CD14-positive monocyte (primary cell): ENCODE data around the gene ARID3C. TPM values are rescaled to one million over a fixed set of nuclear protein-coding genes. Genes with fewer than 3 reads are reported as not detected.

Experiments used
- DNase-seq, 3 donors: peaks; one replicate each; pipeline ENCODE4 v3.0.0-alpha.2; 2011 to 2022
- H2AFZ ChIP-seq: 2 replicates; pipeline ENCODE4 v1.6.0; 2012; ENCODE audit warnings: mild to moderate bottlenecking, low read depth, low read length, inconsistent platforms; ENCODE audit not compliant: insufficient read depth, poor library complexity, severe bottlenecking
- H3K27ac ChIP-seq, 2 donors: 1 replicate in 1 of 2; 2 replicates in 1 of 2; pipeline ENCODE4 v1.5.1; 2012 to 2013; ENCODE audit warnings: low read length in 2 of 2, control low read depth in 1 of 2, inconsistent platforms in 1 of 2, low read depth in 1 of 2, mild to moderate bottlenecking in 1 of 2
- H3K27me3 ChIP-seq, 2 donors: one replicate each; pipeline versions ENCODE4 v1.6.0 to v1.6.1; 2011 to 2013; ENCODE audit warnings: low read length in 2 of 2; ENCODE audit not compliant: control insufficient read depth in 2 of 2, insufficient read depth in 2 of 2
- H3K36me3 ChIP-seq, 2 donors: replicated peaks in 1 of 2; 1 replicate in 1 of 2; 2 replicates in 1 of 2; pipeline versions ENCODE4 v1.5.1 to v1.6.1; 2012 to 2013; ENCODE audit warnings: low read length in 2 of 2, control low read depth in 1 of 2, inconsistent platforms in 1 of 2, mild to moderate bottlenecking in 1 of 2; ENCODE audit not compliant: insufficient read depth in 2 of 2, control insufficient read depth in 1 of 2
- H3K4me1 ChIP-seq, 2 donors: 1 replicate in 1 of 2; 2 replicates in 1 of 2; pipeline versions ENCODE4 v1.5.1 to v1.6.1; 2012 to 2013; ENCODE audit warnings: low read length in 2 of 2, control low read depth in 1 of 2, inconsistent platforms in 1 of 2, mild to moderate bottlenecking in 1 of 2, moderate library complexity in 1 of 2; ENCODE audit not compliant: insufficient read depth in 2 of 2, control insufficient read depth in 1 of 2
- H3K4me2 ChIP-seq: replicated peaks from 2 replicates; pipeline ENCODE3; 2012; ENCODE audit warnings: low read length, moderate library complexity, mild to moderate bottlenecking; ENCODE audit not compliant: poor library complexity, severe bottlenecking; ENCODE audit errors: extremely low read depth
- H3K4me3 ChIP-seq, 3 experiments: fragments of 200-600 bp in 1 of 3; sonication (generic) in 1 of 3; replicated peaks in 1 of 3; 1 replicate in 2 of 3; 2 replicates in 1 of 3; pipeline ENCODE4 v1.5.1; 2011 to 2013; ENCODE audit warnings: low read length in 3 of 3, mild to moderate bottlenecking in 3 of 3, control low read depth in 2 of 3, low read depth in 2 of 3, inconsistent platforms in 1 of 3, moderate library complexity in 1 of 3
- H3K79me2 ChIP-seq: 2 replicates; pipeline ENCODE4 v1.6.0; 2012; ENCODE audit warnings: mild to moderate bottlenecking, control low read depth, inconsistent platforms, low read length, moderate library complexity; ENCODE audit not compliant: insufficient read depth
- H3K9ac ChIP-seq: 2 replicates; pipeline ENCODE4 v1.6.0; 2017; ENCODE audit warnings: low read length, mild to moderate bottlenecking; ENCODE audit not compliant: insufficient read depth, poor library complexity, severe bottlenecking
- H3K9me3 ChIP-seq, 2 donors: replicated peaks in 1 of 2; 1 replicate in 1 of 2; 2 replicates in 1 of 2; pipeline versions ENCODE4 v1.5.1 to v1.6.1; 2012 to 2013; ENCODE audit warnings: low read length in 2 of 2, control low read depth in 1 of 2; ENCODE audit not compliant: control insufficient read depth in 1 of 2, insufficient read depth in 1 of 2
- H4K20me1 ChIP-seq: 2 replicates; pipeline ENCODE4 v1.6.0; 2012; ENCODE audit warnings: mild to moderate bottlenecking, low read length, control low read depth, moderate library complexity; ENCODE audit not compliant: insufficient read depth
- H3K27ac Mint-ChIP-seq, 7 donors: one replicate each; pipeline ENCODE4 v1.8.0; 2020; ENCODE audit warnings: mild to moderate bottlenecking in 7 of 7, mixed read lengths in 7 of 7, moderate library complexity in 6 of 7, inconsistent platforms in 2 of 7
- H3K27me3 Mint-ChIP-seq, 3 donors: one replicate each; pipeline ENCODE4 v1.8.0; 2021 to 2022; ENCODE audit warnings: low read depth in 3 of 3, mild to moderate bottlenecking in 3 of 3, mixed read lengths in 3 of 3, moderate library complexity in 3 of 3, inconsistent platforms in 1 of 3
- H3K36me3 Mint-ChIP-seq, 2 donors: one replicate each; pipeline ENCODE4 v1.8.0; 2020; ENCODE audit warnings: mixed read lengths in 2 of 2, inconsistent platforms in 1 of 2, mild to moderate bottlenecking in 1 of 2
- H3K4me1 Mint-ChIP-seq: one replicate; pipeline ENCODE4 v1.8.0; 2020; ENCODE audit warnings: mild to moderate bottlenecking, mixed read lengths
- H3K4me3 Mint-ChIP-seq, 2 donors: one replicate each; pipeline ENCODE4 v1.8.0; 2020; ENCODE audit warnings: mild to moderate bottlenecking in 2 of 2, mixed read lengths in 2 of 2, moderate library complexity in 1 of 2
- H3K9me3 Mint-ChIP-seq, 7 donors: one replicate each; pipeline ENCODE4 v1.8.0; 2020 to 2022; ENCODE audit warnings: mixed read lengths in 7 of 7, mild to moderate bottlenecking in 6 of 7, moderate library complexity in 6 of 7, inconsistent platforms in 2 of 7
- CTCF ChIP-seq: fragments of 200-600 bp; IDR thresholded peaks from one replicate; pipeline ENCODE4 v1.8.0; 2022; ENCODE audit warnings: antibody characterized with exemption, mild to moderate bottlenecking
- WGBS: methylation state at CpG from one replicate; pipeline ENCODE4 v1.1.5; 2013; ENCODE audit warnings: missing lambda C conversion rate; ENCODE audit not compliant: insufficient coverage; 5-methylcytosine and 5-hydroxymethylcytosine counted together
- intact Hi-C, 2 donors: fragments of 100-400 bp; cut with micrococcal nuclease; formaldehyde crosslinking; loops; one replicate each; pipeline versions ENCODE4 v1.15.0 to v1.15.1; 2023
- polyA plus RNA-seq, 3 donors: library from polyadenylated mRNA; depleted of rRNA in 1 of 3; unstranded in 2 of 3; stranded (reverse) in 1 of 3; fragments of 300-500 nt in 2 of 3; fragments of >200 nt in 1 of 3; fragmentation: Illumina TruSeq in 2 of 3; gene quantifications; 1 replicate in 2 of 3; 2 replicates in 1 of 3; pipeline ENCODE4 v1.2.3, GENCODE V29; 2012 to 2021

Gene ARID3C
- polyA plus RNA-seq, 3 donors: not detected

- peaks cover 2% of the 10 kb centered on the region for H3K4me1 Mint-ChIP-seq
- H2AFZ ChIP-seq: no peak overlapping the region
- peaks cover 0 to 24% of the 10 kb centered on the region in 2 donors for H3K9me3 ChIP-seq
- no peak overlapping the region for H3K27ac ChIP-seq
- H4K20me1 ChIP-seq: no peaks in the 10 kb centered on the region
- H3K9ac ChIP-seq: no peak overlapping the region
- H3K27me3 Mint-ChIP-seq: peaks cover 62 to 73% (median 62%) of the 10 kb centered on the region in 3 donors
- no peak overlapping the region for H3K4me2 ChIP-seq
- peaks cover 0 to 1% of the 10 kb centered on the region in 2 donors for H3K36me3 Mint-ChIP-seq
- no peaks in the 10 kb centered on the region for H3K36me3 ChIP-seq
- no peaks in the 10 kb centered on the region for H3K4me1 ChIP-seq
- H3K4me3 Mint-ChIP-seq: peak overlapping the region; percentile 39 to 83
- H3K27ac Mint-ChIP-seq: no peak overlapping the region
- H3K27me3 ChIP-seq: peaks cover 30 to 65% of the 10 kb centered on the region in 2 donors
- no peaks in the 10 kb centered on the region for H3K79me2 ChIP-seq
- DNase-seq: no peak
- peaks cover 0 to 7% (median 2%) of the 10 kb centered on the region in 7 donors for H3K9me3 Mint-ChIP-seq
- TF ChIP-seq CTCF: no peak
- H3K4me3 ChIP-seq: no peak overlapping the region
- intact Hi-C loops: no loop called here
- 1% methylated on average over 59 of the region's 62 CpGs for WGBS
These were observed 51.2 kb downstream of the ARID3C start for GRCh38 chr9:34577400-34578240.

DNA sequence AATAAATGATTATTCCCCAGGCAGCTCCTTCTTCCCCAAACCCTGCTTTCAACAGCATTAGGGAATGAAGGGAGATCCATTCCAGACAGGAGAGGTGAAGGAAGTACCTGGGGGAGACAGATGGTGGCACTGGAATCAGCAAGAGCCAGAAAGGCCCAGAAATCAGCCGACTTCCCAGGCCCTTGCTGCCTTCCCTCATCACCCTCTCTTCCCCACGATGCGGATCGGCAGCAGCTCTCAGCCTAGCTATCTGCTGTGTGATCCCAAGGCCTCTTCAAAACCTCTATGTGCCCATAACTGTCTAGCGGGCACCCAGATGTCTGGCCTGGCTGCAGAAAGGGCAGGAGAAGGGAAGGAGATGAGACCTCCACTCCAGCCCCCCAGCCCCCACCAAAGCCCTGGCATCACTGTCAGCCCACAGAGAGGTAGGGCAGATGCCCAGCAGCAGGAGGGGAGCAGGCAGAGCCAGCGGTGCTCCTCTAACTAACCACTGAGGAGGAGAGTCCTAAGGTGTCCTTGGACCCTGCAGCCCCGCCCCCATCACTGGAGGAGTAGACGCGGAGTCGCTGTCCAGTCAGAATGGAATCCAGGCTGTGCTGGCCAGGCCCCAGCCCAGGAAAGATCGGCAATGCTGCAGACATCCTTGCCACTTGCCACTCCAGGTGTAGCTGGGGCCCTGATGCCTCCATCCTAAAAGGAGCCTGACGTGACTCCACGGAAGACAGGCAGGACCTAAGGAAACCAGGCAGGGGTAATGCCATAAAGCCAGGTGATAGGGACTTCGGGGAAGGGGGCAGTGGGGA is 52.1 kb downstream of the ARID3C start:
- no peaks in the 10 kb centered on the region for H3K4me1 ChIP-seq
- Mint-ChIP-seq H3K9me3 (peaks cover 0 to 6% (median 2%) of the 10 kb centered on the region in 7 donors), H3K27me3 (peaks cover 56 to 68% (median 61%) of the 10 kb centered on the region in 3 donors)

More for the DNA sequence above, 52.1 kb downstream of the ARID3C start:
- H3K4me3 ChIP-seq: no peak overlapping the region
- H3K27ac Mint-ChIP-seq: no peak overlapping the region
- 69% methylated on average over 9 of the region's 14 CpGs for WGBS
- no peak overlapping the region for H2AFZ ChIP-seq
- no peak overlapping the region for H3K4me2 ChIP-seq
- intact Hi-C loops: no loop called here
- H3K27me3 ChIP-seq: peaks cover 30 to 62% of the 10 kb centered on the region in 2 donors
- no peak overlapping the region for H3K27ac ChIP-seq
- peaks cover 0 to 24% of the 10 kb centered on the region in 2 donors for H3K9me3 ChIP-seq
- no peak overlapping the region for H3K9ac ChIP-seq
- no peaks in the 10 kb centered on the region for H4K20me1 ChIP-seq
- peak overlapping the region in 1 of 2 donors; percentile 83 for H3K4me3 Mint-ChIP-seq
- no peaks in the 10 kb centered on the region for H3K79me2 ChIP-seq
- H3K4me1 Mint-ChIP-seq: peaks cover 2% of the 10 kb centered on the region
- no peaks in the 10 kb centered on the region for H3K36me3 ChIP-seq
- no peak for TF ChIP-seq CTCF
- peaks cover 0 to 1% of the 10 kb centered on the region in 2 donors for H3K36me3 Mint-ChIP-seq
- no peak for DNase-seq
